GM19467 (cell line): ENCODE measurements around the gene DYSF.

ENCODE experiments used
- ATAC-seq: cut with Tn5 transposase; IDR thresholded peaks from one replicate; pipeline ENCODE4 v1.9.1; 2021; ENCODE audit warnings: mild to moderate bottlenecking, moderate library complexity; ENCODE audit not compliant: unreplicated experiment

The DYSF gene

GRCh38 chr2:71598526-71598925 is 145.2 kb downstream of the DYSF start:
- no peak for ATAC-seq

- no peak for ATAC-seq
These were observed 145.7 kb downstream of the DYSF start for GRCh38 chr2:71599038-71599437.

- no peak for ATAC-seq
These were observed 146.4 kb downstream of the DYSF start for GRCh38 chr2:71599646-71600236.

- no peak for ATAC-seq
These were observed 147.2 kb downstream of the DYSF start for GRCh38 chr2:71600555-71600954.

- ATAC-seq: no peak
These were observed 148.1 kb downstream of the DYSF start for GRCh38 chr2:71601136-71602114.

- ATAC-seq: no peak
These were observed 148.7 kb downstream of the DYSF start for GRCh38 chr2:71602115-71602495.

- ATAC-seq: no peak
These were observed 149.2 kb downstream of the DYSF start for GRCh38 chr2:71602581-71602980.

GRCh38 chr2:71603311-71603811 is 150.0 kb downstream of the DYSF start:
- no peak for ATAC-seq

GRCh38 chr2:71603851-71604725 is 150.7 kb downstream of the DYSF start:
- no peak for ATAC-seq

- no peak for ATAC-seq
These were observed 151.4 kb downstream of the DYSF start for GRCh38 chr2:71604726-71605120.

GRCh38 chr2:71605173-71605641 is 151.8 kb downstream of the DYSF start:
- ATAC-seq: no peak

GRCh38 chr2:71605781-71606241 is 152.4 kb downstream of the DYSF start:
- no peak for ATAC-seq

- ATAC-seq: no peak
These were observed 152.9 kb downstream of the DYSF start for GRCh38 chr2:71606244-71606643.

GRCh38 chr2:71607151-71607889 is 154.0 kb downstream of the DYSF start:
- no peak for ATAC-seq

- ATAC-seq: no peak
These were observed 154.7 kb downstream of the DYSF start for GRCh38 chr2:71608034-71608433.

GRCh38 chr2:71608441-71608840 is 155.1 kb downstream of the DYSF start:
- no peak for ATAC-seq

- no peak for ATAC-seq
These were observed 155.7 kb downstream of the DYSF start for GRCh38 chr2:71609029-71609428.

- ATAC-seq: no peak
These were observed 156.1 kb downstream of the DYSF start for GRCh38 chr2:71609441-71609840.

- ATAC-seq: no peak
These were observed 156.6 kb downstream of the DYSF start for GRCh38 chr2:71609958-71610357.

GRCh38 chr2:71610671-71611070 is 157.3 kb downstream of the DYSF start:
- no peak for ATAC-seq
